Putamen (tissue), 1 donor: Measurements from ENCODE around the gene SMCO2.

ENCODE experiments used
- DNase-seq: peaks from one replicate; pipeline ENCODE4 v3.0.0-alpha.2; 2016; ENCODE audit warnings: low spot score

Gene SMCO2

GRCh38 chr12:27446436-27446835 lies at the start of gene SMCO2:
SMCO2 (plus strand) TSS chr12:27446736; CDS start chr12:27470632, 23,896 bp downstream.
- DNase-seq, result no peak

GRCh38 chr12:27398466-27398865 lies 48.1 kb upstream of the SMCO2 start:
- no peak for DNase-seq

GRCh38 chr12:27399074-27399473 lies 47.5 kb upstream of the SMCO2 start:
- no peak for DNase-seq

GRCh38 chr12:27400856-27401354 lies 45.6 kb upstream of the SMCO2 start:
- DNase-seq, result no peak

GRCh38 chr12:27412047-27412446 lies 34.5 kb upstream of the SMCO2 start:
- no peak for DNase-seq

- no peak for DNase-seq
Measured at GRCh38 chr12:27422697-27423096, 23.8 kb upstream of the SMCO2 start.

- DNase-seq, result peak; percentile 34
Measured at GRCh38 chr12:27424631-27425230, 21.8 kb upstream of the SMCO2 start.

- no peak for DNase-seq
Measured at GRCh38 chr12:27425306-27425705, 21.2 kb upstream of the SMCO2 start.

GRCh38 chr12:27426743-27427487 lies 19.6 kb upstream of the SMCO2 start:
- DNase-seq, result no peak

- no peak for DNase-seq
Measured at GRCh38 chr12:27427824-27428223, 18.7 kb upstream of the SMCO2 start.

- no peak for DNase-seq
Measured at GRCh38 chr12:27428466-27428865, 18.1 kb upstream of the SMCO2 start.

- DNase-seq, result no peak
Measured at GRCh38 chr12:27429606-27430005, 16.9 kb upstream of the SMCO2 start.

GRCh38 chr12:27431185-27431584 lies 15.4 kb upstream of the SMCO2 start:
- DNase-seq, result no peak

GRCh38 chr12:27434673-27435565 lies 11.6 kb upstream of the SMCO2 start:
- DNase-seq, result no peak

GRCh38 chr12:27436029-27436428 lies 10.5 kb upstream of the SMCO2 start:
- no peak for DNase-seq

GRCh38 chr12:27436768-27437167 lies 9.8 kb upstream of the SMCO2 start:
- no peak for DNase-seq

GRCh38 chr12:27437839-27438238 lies 8.7 kb upstream of the SMCO2 start:
- no peak for DNase-seq

- no peak for DNase-seq
Measured at GRCh38 chr12:27447761-27448160, 1.2 kb downstream of the SMCO2 start.

- no peak for DNase-seq
Measured at GRCh38 chr12:27449026-27449425, 2.5 kb downstream of the SMCO2 start.

GRCh38 chr12:27449893-27450534 lies 3.5 kb downstream of the SMCO2 start:
- DNase-seq, result no peak

- no peak for DNase-seq
Measured at GRCh38 chr12:27451036-27451825, 4.7 kb downstream of the SMCO2 start.
